A673 (cell line): ENCODE data around the gene MAT2A.

Experiments
- CTCF ChIP-seq: fragments of 300-800, 200-600 bp; sonication (generic); conservative IDR thresholded peaks from 2 replicates; pipeline ENCODE4 v1.5.1; 2017; ENCODE audit warnings: low read depth, mild to moderate bottlenecking, antibody characterized with exemption, low read length, moderate library complexity, mixed read lengths
- EZH2 ChIP-seq: fragments of 200-600 bp; sonication (generic); IDR thresholded peaks from 2 replicates; pipeline ENCODE4 v1.6.1; 2017; ENCODE audit warnings: borderline replicate concordance, low read depth, mild to moderate bottlenecking, mixed read lengths, antibody characterized with exemption, low read length; ENCODE audit not compliant: poor library complexity, severe bottlenecking

GRCh38 chr2:85514323-85514722 lies 24.6 kb upstream of the MAT2A start:
- TF ChIP-seq CTCF (no peak), EZH2 (no peak)
